ENCODE measurements around the gene ZNF652.
"Not testable (repeated sequence)": the region's sequence is repeated elsewhere in the genome, so short reads cannot be mapped to it uniquely, and the experiment has no call there.

Gene ZNF652

DNA sequence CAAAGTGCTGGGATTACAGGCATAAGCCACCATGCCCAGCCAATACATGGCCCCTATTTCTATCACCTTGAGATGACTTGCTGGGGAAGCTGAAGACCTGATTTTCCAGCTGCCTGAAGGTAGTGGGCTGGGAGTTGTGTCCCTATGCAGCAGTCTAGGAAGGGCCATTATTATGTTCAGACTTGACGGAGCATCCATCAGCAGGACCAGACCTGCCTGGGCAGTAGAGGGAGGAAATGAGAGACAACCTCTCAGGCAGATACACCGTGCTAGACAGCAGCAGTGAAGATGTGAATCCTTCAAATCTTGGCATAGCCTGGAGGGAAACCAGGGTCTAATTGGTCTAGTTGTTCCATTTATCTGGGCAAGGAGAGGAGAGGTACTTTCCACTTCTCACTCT is 95.8 kb downstream of the ZNF652 start:
- Histone ChIP-seq H3K27me3 (no peaks in the 10 kb centered on the region), H3K4me3 (ENCODE audit: low read depth, low read length) (no peak overlapping the region), H3K4me1 (no peaks in the 10 kb centered on the region), H3K9me3 (no peaks in the 10 kb centered on the region), H3K36me3 (no peaks in the 10 kb centered on the region)
- TF ChIP-seq, protein P1, sequence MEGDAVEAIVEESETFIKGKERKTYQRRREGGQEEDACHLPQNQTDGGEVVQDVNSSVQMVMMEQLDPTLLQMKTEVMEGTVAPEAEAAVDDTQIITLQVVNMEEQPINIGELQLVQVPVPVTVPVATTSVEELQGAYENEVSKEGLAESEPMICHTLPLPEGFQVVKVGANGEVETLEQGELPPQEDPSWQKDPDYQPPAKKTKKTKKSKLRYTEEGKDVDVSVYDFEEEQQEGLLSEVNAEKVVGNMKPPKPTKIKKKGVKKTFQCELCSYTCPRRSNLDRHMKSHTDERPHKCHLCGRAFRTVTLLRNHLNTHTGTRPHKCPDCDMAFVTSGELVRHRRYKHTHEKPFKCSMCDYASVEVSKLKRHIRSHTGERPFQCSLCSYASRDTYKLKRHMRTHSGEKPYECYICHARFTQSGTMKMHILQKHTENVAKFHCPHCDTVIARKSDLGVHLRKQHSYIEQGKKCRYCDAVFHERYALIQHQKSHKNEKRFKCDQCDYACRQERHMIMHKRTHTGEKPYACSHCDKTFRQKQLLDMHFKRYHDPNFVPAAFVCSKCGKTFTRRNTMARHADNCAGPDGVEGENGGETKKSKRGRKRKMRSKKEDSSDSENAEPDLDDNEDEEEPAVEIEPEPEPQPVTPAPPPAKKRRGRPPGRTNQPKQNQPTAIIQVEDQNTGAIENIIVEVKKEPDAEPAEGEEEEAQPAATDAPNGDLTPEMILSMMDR (IDR thresholded peaks at IDR 0.05; ENCODE audit: low read depth, low read length), result no peak
- no peak for DNase-seq

DNA sequence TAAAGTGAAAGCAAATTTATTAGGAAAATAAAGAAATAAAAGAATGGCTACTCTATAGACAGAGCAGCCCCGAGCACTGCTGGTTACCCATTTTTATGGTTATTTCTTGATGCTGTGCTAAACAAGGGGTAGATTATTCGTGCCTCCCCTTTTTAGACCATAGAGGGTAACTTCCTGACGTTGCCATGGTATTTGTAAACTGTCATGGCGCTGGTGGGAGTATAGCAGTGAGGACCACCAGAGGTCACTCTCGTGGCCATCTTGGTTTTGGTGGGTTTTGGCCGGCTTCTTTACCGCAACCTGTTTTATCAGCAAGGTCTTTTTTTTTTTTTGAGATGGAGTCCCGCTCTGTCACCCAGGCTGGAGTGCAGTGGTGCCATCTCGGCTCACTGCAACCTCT is 100.5 kb downstream of the ZNF652 start:
- H3K27me3 ChIP-seq; DNase-seq; H3K4me3 ChIP-seq (ENCODE audit: low read depth, low read length); H3K36me3 ChIP-seq; H3K9me3 ChIP-seq; H3K4me1 ChIP-seq: not testable (repeated sequence)

DNA sequence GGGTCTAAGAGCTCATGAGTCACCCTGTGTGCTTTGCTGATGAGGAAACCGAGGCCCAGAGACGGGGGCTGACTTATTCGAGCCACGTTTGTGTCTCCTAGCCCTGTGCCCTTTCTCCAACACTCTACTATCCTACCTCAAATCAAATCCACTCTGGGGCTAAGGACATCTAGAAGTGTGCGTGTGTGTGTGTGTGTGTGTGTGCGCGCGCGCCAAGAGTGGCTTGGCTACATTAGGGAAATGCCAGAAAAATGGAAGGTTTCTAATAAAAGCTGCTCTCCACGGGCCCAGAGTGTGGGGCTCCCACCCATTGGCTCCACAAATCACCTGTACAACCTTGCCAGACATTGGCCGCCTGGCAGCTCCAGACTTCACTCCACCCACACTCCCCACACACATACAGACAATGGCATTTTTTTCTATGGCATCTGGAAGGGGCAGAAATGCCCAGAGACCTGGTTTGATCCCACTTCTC is 101.2 kb downstream of the ZNF652 start:
- no peaks in the 10 kb centered on the region for H3K27me3 ChIP-seq
- no peaks in the 10 kb centered on the region for H3K9me3 ChIP-seq
- peak overlapping the region; percentile 60 for H3K4me3 ChIP-seq (ENCODE audit: low read depth, low read length)
- H3K36me3 ChIP-seq, result no peaks in the 10 kb centered on the region
- no peaks in the 10 kb centered on the region for H3K4me1 ChIP-seq
- TF ChIP-seq, protein P1 (IDR thresholded peaks at IDR 0.05; ENCODE audit: low read depth, low read length), result no peak
- no peak for DNase-seq

DNA sequence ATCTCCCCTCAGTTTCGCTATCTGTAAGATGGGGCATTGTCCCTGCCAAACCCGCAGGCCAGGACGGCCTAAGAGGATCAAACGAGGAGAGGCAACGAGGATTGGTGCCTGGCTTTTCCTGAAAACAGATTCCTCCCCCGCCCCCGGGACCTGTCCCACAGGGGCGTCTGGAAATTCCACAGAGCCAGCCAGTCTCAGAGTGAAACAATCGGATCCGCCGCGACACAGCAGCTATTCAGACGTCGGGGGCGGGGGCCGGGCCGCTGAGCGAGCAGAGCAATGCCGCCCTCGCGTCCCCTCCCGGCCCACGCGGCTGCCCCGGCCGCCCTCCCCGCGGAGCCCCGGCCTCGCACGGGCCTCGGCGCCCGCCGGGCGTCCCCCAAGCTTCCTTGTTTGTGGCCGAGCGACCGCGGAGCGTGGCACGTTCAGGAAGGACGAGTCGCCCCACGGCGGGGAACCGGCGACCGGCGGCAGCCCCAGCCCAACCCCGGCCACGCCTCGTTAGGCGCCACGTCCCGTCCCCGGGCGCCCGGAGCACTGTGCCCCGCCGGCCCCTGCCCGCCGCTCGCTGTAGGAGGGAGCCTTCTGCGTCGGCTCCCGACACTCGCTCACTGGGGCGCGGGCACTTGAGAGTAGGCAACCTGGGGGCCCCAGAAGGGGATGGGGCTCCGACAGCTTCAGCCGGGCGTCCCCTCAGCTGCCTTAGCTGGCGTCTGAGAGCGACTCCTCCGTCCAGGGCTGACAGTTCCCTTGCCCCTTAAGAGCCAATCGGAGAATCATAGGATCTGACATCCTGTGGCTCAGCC is 101.8 kb downstream of the ZNF652 start:
- H3K27me3 ChIP-seq, result no peaks in the 10 kb centered on the region
- no peaks in the 10 kb centered on the region for H3K4me1 ChIP-seq
- H3K36me3 ChIP-seq, result no peaks in the 10 kb centered on the region
- peak; percentile 58 for DNase-seq
- no peaks in the 10 kb centered on the region for H3K9me3 ChIP-seq
- TF ChIP-seq, protein P1 (IDR thresholded peaks at IDR 0.05; ENCODE audit: low read depth, low read length), result no peak
- peak overlapping the region; percentile 60 for H3K4me3 ChIP-seq (ENCODE audit: low read depth, low read length)

DNA sequence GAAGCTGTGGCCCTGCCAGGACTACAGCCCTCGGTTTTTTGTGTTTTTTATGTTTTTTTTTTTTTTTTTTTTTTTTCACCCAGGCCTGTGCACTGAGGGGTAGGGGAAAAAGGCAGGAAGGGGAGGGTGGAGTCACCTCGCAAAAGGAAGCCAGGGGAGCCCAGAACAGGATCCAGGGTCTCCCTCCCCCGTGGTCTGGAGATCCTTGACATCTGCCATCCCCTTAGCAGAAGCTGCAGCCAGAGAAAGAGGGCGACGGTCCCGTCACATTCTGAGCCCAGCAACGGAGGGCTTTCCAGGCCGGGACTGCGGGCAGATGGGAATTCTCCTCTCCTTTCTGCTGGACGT is 102.4 kb downstream of the ZNF652 start:
- Histone ChIP-seq H3K4me3 (ENCODE audit: low read depth, low read length) (peak overlapping the region; percentile 60), H3K9me3 (no peaks in the 10 kb centered on the region), H3K4me1 (no peaks in the 10 kb centered on the region), H3K36me3 (no peaks in the 10 kb centered on the region), H3K27me3 (no peaks in the 10 kb centered on the region)
- TF ChIP-seq, protein P1 (IDR thresholded peaks at IDR 0.05; ENCODE audit: low read depth, low read length), result no peak
- DNase-seq, result no peak

DNA sequence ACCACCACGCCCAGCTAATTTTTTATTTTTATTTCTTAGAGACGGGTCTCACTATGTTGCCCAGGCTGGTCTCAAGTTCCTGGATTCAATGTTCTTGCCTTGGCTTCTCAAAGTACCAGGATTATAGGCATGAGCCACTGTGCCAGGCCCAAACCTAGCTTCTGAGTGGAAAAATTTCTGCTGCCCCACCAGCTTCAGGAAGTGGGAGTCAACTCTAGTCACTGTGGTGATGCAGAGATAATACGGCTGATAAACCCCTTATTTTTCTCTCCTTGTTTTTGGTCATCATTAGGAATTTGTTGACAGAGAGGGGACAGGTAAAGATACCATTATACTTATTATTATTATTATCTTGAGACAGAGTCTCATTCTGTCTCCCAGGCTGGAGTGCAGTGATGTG is 103.7 kb downstream of the ZNF652 start:
- Histone ChIP-seq H3K4me1 (no peaks in the 10 kb centered on the region), H3K27me3 (no peaks in the 10 kb centered on the region), H3K36me3 (no peaks in the 10 kb centered on the region), H3K4me3 (ENCODE audit: low read depth, low read length) (no peak overlapping the region), H3K9me3 (no peaks in the 10 kb centered on the region)
- TF ChIP-seq, protein P1 (IDR thresholded peaks at IDR 0.05; ENCODE audit: low read depth, low read length), result no peak
- no peak for DNase-seq
